ENCODE measurements around the gene SYNC.
"Not testable (repeated sequence)": the region's sequence is repeated elsewhere in the genome, so short reads cannot be mapped to it uniquely, and the experiment has no call there.

The SYNC gene

GRCh38 chr1:32695098-32695904 lies 7.3 kb downstream of the SYNC start:
- DNase-seq (ENCODE audit: extremely low read depth in 1 of 2, low read depth in 1 of 2): no peak

DNA sequence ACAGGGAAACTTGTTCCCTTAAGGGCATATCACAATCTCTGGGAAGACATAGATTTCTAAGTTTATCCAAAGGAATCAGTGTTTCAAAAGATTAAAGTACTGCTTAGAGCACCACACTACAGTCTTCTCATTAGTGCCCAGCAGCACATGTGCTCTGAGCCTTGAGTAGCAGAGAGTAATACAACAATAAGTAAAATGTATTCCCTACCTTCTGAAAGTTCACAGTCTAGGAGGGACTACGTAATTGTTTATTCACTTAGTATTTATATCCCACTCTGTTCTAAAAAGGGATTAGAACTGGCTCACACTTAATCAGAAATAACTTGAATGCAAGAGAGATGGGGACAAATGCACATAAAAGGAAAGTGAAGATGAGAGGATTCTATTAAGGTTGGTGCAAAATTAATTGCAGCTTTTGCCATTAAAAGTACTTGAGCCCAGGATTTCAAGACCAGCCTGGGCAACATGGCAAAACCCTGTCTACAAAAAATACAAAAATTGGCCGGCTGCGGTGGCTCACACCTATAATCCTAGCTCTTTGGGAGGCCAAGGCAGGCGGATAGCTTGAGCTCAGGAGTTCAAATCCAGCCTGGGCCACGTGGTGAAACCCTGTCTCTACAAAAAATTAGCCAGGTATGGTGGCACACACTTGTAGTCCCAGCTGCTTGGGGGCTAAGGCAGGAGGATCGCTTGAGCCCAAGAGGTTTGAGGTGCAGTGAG lies 9.0 kb downstream of the SYNC start:
- no peak for DNase-seq (ENCODE audit: extremely low read depth in 1 of 2, low read depth in 1 of 2)

- no peak for DNase-seq (ENCODE audit: extremely low read depth in 1 of 2, low read depth in 1 of 2)
Observed at GRCh38 chr1:32686387-32686786, 16.2 kb downstream of the SYNC start.

GRCh38 chr1:32685498-32685897 lies 17.1 kb downstream of the SYNC start:
- DNase-seq (ENCODE audit: extremely low read depth in 1 of 2, low read depth in 1 of 2): no peak

GRCh38 chr1:32684167-32684811 lies 18.3 kb downstream of the SYNC start:
- DNase-seq (ENCODE audit: extremely low read depth in 1 of 2, low read depth in 1 of 2): no peak

GRCh38 chr1:32683397-32683796 lies 19.2 kb downstream of the SYNC start:
- DNase-seq (ENCODE audit: extremely low read depth in 1 of 2, low read depth in 1 of 2): no peak

- no peak for DNase-seq (ENCODE audit: extremely low read depth in 1 of 2, low read depth in 1 of 2)
Observed at GRCh38 chr1:32681999-32682398, 20.6 kb downstream of the SYNC start.

DNA sequence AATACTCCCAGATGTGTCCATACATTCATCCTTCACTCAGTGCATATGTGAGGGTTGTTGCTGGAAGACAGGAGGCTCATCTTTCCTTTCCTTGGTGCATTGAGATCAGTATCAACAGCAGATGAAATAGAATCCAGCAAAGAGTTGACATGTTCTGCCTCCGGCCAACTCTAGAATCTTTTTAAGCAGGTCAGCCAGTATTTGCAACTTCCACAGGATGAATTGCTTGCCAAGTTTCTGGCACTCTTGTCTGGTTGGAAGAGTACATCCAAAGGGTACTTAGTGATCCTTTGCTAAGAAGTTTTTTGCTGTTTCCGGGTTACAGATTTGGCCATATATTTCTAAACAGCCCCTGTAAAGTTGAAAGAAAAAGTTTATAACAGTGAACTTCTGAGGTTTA lies 21.1 kb downstream of the SYNC start:
- DNase-seq (ENCODE audit: extremely low read depth in 1 of 2, low read depth in 1 of 2): no peak

DNA sequence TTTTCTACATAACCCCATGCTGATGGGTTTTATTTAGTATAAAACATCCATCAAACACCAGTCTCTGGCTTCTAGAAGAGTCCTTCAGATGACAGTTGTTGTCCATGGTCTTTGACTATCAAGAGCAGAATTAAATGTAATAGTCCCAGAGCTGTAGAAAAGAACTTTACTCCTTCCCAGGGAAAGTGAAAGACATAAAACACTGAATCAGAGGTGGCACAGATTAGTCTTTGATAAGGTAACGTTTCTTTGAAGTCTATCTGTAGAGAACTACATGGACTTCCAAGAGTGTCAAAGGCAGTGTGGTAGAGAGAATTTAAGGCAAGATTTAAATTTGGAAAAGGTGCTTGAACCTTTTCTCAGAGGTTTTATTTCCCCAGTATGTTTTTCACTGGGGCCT lies 21.9 kb downstream of the SYNC start:
- no peak for DNase-seq (ENCODE audit: extremely low read depth in 1 of 2, low read depth in 1 of 2)

DNA sequence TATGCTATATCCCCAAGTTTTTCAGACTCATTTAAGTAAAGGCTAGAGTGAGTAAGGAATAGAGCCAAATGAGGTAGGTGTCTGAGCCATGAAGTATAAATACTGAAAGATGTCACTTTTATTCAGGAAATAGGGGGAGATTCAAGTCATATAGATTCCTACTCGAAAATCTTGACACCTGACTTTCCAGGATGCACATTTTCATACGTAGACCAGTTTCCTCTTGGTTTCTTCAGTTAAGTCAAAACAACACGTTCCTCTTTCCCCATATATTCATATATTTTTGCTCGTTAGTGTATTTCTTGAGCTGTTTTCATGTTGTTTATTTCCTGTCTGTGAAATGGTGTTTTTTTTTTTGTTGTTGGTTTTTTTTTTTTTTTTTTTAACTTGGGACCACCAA lies 22.6 kb downstream of the SYNC start:
- not testable (repeated sequence) for DNase-seq (ENCODE audit: extremely low read depth in 1 of 2, low read depth in 1 of 2)

DNA sequence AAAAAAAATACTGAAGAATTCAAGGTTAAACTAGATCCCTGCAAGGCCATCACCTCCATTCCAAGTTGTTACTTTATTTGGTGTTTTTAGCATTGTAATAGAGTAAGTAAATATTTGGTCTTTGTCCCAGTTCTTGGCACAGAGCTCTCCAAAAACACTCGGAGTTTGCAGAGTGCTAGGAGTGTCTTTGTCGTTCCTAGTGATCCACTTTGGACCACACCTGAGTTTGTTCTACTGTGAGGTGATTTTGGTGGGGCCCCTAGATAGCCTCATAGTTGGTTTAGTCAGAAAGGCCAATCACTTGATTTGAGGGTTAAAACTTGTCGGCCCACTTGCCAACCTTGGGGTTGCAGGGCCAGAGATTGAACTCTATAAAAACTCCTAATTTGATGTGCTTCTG lies 25.6 kb downstream of the SYNC start:
- no peak for DNase-seq (ENCODE audit: extremely low read depth in 1 of 2, low read depth in 1 of 2)

DNA sequence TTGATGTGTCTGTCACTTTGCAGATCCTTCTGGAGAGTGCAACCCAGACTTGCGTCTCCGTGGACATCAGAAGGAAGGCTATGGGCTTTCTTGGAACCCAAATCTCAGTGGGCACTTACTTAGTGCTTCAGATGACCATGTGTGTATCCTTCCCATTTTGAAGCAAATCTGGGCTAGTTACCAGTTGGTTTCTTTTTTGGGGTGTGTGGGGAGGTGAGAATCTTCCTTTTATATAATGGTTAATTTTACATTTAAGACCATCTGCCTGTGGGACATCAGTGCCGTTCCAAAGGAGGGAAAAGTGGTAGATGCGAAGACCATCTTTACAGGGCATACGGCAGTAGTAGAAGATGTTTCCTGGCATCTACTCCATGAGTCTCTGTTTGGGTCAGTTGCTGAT lies 33.9 kb downstream of the SYNC start:
- DNase-seq (ENCODE audit: extremely low read depth in 1 of 2, low read depth in 1 of 2): not testable (repeated sequence)

GRCh38 chr1:32666901-32667566 lies 35.5 kb downstream of the SYNC start:
- DNase-seq (ENCODE audit: extremely low read depth in 1 of 2, low read depth in 1 of 2): no peak

- DNase-seq (ENCODE audit: extremely low read depth in 1 of 2, low read depth in 1 of 2): no peak
Observed at GRCh38 chr1:32665915-32666314, 36.7 kb downstream of the SYNC start.

GRCh38 chr1:32659581-32659980 lies 43.0 kb downstream of the SYNC start:
- DNase-seq (ENCODE audit: extremely low read depth in 1 of 2, low read depth in 1 of 2): no peak

- no peak for DNase-seq (ENCODE audit: extremely low read depth in 1 of 2, low read depth in 1 of 2)
Observed at GRCh38 chr1:32652244-32652962, 50.2 kb downstream of the SYNC start.

GRCh38 chr1:32651461-32652073 lies 51.0 kb downstream of the SYNC start:
- peak in 1 of 2 donors; percentile 1 for DNase-seq (ENCODE audit: extremely low read depth in 1 of 2, low read depth in 1 of 2)

- peak; percentile 97 to 98 for DNase-seq (ENCODE audit: extremely low read depth in 1 of 2, low read depth in 1 of 2)
Observed at GRCh38 chr1:32650752-32651460, 51.7 kb downstream of the SYNC start, which contains the start of gene RBBP4. Gene RBBP4 (plus strand): TSS chr1:32651208. CDS start chr1:32651307, 99 bp downstream.

DNA sequence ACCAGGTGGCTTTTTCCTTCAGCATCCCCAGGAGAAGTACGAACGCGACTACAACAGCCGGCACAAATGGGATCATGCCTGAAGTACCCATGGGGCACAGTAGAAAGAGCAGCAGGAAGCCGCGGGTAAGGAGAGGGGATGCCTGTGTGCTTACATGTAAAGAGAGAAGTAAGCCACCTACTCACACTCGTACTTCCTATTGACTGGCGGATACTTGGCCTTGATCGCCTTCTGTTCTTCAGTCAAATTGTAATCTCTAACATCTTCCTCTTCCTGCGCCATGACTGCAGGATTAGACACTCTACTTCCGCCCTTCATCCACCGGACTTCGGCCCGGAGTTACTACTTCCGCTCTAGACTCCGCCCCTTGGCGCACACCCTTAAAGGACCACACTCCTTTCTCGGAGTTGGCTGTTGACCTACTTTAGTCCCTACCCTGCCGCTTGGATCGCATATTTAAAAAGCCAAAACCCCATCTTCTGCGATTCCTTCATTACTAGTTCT lies 52.3 kb downstream of the SYNC start, which contains the start of gene ZBTB8OS:
ZBTB8OS (minus strand) TSS at position 303 of the 504 bp plus-strand sequence; CDS start at position 282, 21 bp downstream.
- DNase-seq (ENCODE audit: extremely low read depth in 1 of 2, low read depth in 1 of 2): peak; percentile 77 to 79

Data from activated CD8-positive, alpha-beta memory T cell treated with anti-CD3 and anti-CD28 coated beads for 1 hour (primary cell).